Right lung (tissue), 10 donors: ENCODE data around the gene CCDC85C. TPM values are rescaled to one million over a fixed set of nuclear protein-coding genes. Genes with fewer than 3 reads are reported as not detected.
"Not testable (repeated sequence)": the region's sequence is repeated elsewhere in the genome, so short reads cannot be mapped to it uniquely, and the experiment has no call there.

Source experiments
- DNase-seq, 2 donors: peaks; one replicate each; pipeline ENCODE4 v3.0.0-alpha.2; 2013
- long read RNA-seq, 8 donors: transcript quantifications; one replicate each; lab custom pipeline, GENCODE V29; 2026
- polyA plus RNA-seq, 5 donors: library from polyadenylated mRNA; unstranded; fragments of 120-200 nt; gene quantifications; one replicate each; pipeline versions ENCODE4 v1.2.1 to v1.2.3, GENCODE V29; 2013; ENCODE audit warnings: inconsistent platforms in 1 of 5, low replicate concordance in 1 of 5; ENCODE audit not compliant: insufficient read length in 5 of 5, insufficient read depth in 1 of 5

CCDC85C gene
- 10 to 100 TPM in 3 of 5 donors, 1 to 10 TPM in 2; 6.4 to 17.5 (median 11.1) TPM for polyA plus RNA-seq
- long read RNA-seq, donor 1, full-length matches to known transcripts, result 4 of 64 reads
- long read RNA-seq, donor 1, partial matches to known transcripts, result 60 of 64 reads
- long read RNA-seq, donor 1, other reads (novel, unspliced or antisense), result 0 of 64 reads
- long read RNA-seq, donor 2, full-length matches to known transcripts, result 4 of 14 reads
- long read RNA-seq, donor 2, partial matches to known transcripts, result 10 of 14 reads
- long read RNA-seq, donor 2, other reads (novel, unspliced or antisense), result 0 of 14 reads
- long read RNA-seq, donor 3, partial matches to known transcripts, result 10 of 10 reads
- long read RNA-seq, donor 3, other reads (novel, unspliced or antisense), result 0 of 10 reads
- long read RNA-seq, donor 4, full-length matches to known transcripts, result 1 of 60 reads
- long read RNA-seq, donor 4, partial matches to known transcripts, result 53 of 60 reads
- long read RNA-seq, donor 4, other reads (novel, unspliced or antisense), result 6 of 60 reads
- long read RNA-seq, donor 5, full-length matches to known transcripts, result 1 of 1 reads
- long read RNA-seq, donor 5, partial matches to known transcripts, result 0 of 1 reads
- long read RNA-seq, donor 5, other reads (novel, unspliced or antisense), result 0 of 1 reads
- long read RNA-seq, donor 6, full-length matches to known transcripts, result 2 of 2 reads
- long read RNA-seq, donor 6, partial matches to known transcripts, result 0 of 2 reads
- long read RNA-seq, donor 6, other reads (novel, unspliced or antisense), result 0 of 2 reads
- long read RNA-seq, donor 7, full-length matches to known transcripts, result 2 of 2 reads
- long read RNA-seq, donor 7, partial matches to known transcripts, result 0 of 2 reads
- long read RNA-seq, donor 7, other reads (novel, unspliced or antisense), result 0 of 2 reads
- long read RNA-seq, donor 8, result 0 reads

DNA sequence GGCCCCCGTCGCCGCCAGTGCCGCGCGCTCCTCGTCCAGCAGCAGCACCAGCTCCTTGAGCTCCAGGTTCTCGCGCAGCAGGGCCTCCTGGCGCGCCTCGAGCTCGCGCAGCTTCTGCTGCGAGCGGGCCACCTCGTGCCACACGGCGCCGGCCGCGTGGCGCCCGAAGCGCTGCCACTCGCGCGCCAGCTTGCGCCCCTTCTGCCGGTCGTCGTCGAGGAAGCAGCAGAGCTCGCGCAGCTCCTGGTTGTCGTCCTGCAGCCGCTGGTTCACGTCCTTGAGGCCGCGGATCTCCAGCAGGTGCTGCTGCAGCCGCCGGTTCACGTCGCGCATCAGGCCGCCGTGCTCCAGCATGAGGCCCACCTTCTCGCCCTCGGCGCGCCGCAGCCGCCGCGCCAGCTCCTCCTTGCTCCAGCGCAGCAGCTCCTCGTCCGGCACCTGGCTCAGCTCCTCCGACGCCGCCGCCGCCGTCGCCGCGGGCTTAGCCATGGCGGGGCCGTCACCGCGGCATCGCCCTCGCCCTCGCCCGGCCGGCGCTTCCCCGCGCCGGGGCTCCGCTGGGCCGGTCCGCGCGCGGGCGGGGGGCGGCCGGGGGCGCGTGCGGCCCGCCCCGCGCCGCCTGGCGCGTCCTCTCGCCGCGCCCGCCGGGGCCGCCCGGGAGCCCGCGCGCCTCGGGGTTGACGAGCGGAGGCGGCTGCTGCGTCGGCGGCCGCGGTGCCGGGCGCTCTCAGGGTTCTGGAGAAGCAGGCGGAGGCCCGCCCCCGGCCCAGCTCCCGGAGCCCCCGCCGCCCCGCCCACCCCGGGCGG is at the start of gene CCDC85C:
TSS of gene CCDC85C (minus strand) at position 737 of the 807 bp plus-strand sequence. CDS start at position 489, 248 bp downstream.
- DNase-seq, result no peak

DNA sequence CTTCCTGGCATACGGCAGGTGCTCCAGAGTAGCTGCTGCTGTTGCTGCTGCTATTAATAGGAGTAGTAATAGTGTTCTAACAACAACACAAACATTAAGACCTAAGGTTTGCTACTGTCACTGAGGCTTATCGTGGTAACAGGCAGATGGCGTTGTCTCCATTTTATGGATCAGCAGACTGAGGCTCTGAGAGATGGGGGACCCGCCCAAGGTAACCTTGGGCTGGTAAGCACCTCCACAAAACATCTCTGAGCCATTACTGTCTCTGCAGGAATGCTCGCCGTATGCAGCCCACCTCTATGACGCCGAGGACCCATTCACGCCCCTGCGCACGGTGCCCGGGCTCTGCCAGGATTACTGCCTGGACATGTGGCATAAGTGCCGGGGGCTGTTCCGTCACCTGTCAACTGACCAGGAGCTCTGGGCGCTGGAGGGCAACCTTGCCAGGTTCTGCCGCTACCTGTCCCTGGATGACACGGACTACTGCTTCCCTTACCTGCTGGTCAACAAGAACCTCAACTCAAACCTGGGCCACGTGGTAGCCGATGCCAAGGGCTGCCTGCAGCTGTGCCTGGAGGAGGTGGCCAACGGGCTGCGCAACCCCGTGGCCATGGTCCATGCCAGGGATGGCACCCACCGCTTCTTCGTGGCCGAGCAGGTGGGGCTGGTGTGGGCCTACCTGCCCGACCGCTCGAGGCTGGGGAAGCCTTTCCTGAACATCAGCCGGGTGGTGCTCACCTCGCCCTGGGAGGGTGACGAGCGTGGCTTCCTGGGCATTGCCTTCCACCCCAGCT is 48.1 kb upstream of the CCDC85C start:
- no peak for DNase-seq

DNA sequence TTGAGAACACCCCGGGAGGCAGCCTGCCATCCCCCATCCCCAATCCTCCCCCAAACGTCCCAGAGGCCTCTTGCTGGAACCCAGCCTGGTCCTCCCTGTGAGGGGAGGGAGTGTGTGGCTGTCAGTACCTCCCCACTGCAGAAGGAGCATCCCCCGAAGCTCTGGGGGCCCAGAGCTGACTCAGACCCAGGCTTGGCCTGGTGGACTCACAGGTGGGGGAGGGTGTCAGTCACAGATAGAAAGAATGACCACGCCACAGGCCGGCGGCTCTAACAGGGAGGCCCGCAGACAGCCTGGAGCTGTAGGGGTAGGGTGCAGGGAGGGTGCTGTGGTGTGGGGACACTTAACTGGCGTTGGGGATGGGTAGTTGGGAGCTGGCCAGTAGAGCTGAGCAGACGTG is 46.2 kb upstream of the CCDC85C start:
- DNase-seq, result no peak

DNA sequence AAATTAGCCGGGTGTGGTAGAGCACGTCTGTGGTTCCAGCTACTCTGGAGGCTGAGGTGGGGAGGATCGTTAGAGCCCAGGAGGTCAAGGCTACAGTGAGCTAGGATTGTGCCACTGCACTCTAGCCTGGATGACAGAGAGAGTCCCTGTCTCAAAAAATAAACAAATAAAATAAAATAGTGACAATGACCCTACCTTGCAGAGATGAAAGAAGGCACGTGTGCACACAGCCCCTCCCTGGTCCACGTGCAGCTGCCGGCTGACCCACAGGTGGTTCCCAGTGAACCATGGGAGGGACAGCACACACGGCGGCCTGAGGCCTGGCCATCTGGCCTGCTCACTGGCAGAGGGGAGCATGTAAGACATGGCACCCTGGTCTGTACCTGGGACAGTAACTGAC is 45.6 kb upstream of the CCDC85C start:
- no peak for DNase-seq

DNA sequence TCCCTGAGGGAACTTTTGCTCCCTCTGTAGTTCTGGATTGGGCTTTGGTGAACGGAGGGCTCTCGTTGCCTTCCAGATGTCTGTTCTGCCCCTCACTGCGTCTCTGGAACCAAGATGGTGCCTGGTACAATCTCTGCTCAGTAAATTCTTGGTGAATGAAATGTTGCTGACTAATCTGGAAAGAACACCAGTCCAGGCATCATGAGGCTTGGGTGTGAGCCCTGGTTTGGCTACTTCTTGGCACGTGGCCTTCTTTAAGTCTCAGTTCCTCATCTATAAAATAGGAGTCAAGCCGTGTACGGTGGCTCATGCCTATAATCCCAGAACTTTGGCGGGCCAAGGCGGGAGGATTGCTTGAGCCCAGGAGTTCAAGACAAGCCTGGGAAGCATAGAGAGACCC is 45.2 kb upstream of the CCDC85C start:
- no peak for DNase-seq

DNA sequence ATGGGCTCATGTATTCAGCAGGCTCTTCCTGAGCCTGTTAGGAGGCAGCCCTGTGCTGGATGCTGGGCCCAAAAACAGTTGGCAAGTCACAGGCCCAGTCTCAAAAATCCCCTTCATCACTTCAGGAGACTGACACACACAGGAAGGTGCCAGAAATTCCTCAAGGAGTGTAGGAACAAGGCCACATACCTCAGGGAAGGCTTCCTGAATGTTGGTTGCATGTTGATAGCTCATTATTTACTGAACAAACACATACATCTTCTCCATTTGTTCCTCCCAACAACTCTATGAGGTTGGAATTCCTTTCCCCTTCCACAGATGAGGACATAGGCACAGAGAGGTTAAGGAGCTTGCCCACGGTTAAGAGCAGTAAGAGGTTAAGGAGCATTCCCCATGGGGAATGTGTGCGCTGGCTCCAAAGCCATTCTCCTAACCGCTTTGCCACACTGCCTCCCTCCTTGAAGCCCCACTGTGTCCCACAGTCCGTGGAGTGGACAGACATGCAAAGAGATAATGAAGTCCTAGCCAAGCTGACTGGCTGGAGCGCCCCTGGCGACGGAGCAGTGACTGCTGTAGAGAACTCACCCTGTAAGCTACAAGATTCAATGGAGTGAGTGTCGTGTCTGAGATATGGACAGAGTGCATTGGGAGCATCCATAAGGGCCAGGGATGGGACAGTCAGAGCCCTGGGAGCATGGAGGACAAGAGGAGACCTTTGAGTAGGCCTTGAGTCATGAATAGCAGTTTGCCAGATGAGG is 44.2 kb upstream of the CCDC85C start:
- no peak for DNase-seq

DNA sequence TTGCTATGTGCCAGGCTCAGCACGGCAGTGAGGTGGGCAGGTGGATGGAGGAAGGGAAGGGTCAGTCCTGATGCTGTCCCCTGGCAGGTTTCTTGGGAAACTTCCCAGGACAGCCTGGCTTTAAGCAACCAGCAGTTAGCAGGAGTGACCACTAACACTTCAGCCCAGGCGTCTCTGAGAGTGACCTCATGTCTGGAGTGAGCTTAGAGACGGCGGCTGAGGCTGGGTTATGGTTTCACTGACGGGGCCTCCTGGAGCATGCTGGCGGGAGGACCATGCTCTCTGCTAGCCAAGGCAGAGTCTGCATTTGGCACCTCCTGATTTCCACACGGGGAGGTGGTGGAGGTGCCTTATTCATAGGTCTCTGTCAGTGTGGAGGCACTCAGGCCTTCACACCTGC is 43.4 kb upstream of the CCDC85C start:
- DNase-seq, result no peak

DNA sequence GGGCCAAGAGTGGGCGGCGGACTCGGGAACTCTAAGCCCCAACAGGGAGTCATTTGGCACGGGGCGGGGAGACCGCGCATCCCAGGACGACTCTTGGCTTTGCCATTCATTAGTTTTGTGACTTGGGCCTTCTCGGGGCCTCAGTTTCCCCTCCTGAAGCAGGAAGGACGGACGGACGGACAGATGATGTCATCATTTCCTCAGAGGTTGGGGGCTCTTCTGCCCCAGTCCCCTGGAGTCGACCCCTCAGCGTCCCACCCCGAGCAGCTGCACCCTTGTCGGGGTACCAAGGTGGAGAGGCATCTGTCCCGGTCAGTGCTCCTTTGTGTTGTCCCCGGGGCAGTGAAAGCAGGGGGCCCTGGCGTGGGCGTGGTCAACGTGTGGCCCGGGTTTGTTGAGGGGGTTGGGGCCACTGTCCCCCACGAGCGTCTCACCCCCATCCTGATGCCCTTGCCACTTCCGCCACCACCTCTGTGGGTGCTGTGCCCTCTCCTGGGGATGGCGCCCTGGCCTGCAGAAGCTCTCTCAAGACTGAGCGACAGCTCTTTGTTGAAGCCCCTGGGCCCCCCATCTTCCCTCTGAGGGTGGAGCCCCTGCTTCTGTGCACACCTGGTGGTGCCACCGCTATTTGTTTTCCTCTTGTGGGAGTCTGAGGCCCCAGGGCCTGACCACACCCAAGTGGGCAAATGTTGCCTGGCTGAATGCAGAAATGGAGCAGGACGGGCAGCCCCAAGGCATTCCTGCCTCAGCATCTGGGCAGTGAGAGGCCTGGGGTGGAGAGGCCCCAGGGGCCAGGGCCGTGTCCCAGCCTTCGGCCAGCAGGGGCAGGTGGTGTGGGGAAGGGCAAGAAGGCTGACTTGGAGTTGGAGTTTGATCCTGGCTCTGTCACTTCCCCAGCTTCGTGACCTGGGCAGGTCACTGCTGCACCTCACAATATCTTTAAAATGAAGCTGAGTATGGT is 41.8 kb upstream of the CCDC85C start:
- no peak for DNase-seq

DNA sequence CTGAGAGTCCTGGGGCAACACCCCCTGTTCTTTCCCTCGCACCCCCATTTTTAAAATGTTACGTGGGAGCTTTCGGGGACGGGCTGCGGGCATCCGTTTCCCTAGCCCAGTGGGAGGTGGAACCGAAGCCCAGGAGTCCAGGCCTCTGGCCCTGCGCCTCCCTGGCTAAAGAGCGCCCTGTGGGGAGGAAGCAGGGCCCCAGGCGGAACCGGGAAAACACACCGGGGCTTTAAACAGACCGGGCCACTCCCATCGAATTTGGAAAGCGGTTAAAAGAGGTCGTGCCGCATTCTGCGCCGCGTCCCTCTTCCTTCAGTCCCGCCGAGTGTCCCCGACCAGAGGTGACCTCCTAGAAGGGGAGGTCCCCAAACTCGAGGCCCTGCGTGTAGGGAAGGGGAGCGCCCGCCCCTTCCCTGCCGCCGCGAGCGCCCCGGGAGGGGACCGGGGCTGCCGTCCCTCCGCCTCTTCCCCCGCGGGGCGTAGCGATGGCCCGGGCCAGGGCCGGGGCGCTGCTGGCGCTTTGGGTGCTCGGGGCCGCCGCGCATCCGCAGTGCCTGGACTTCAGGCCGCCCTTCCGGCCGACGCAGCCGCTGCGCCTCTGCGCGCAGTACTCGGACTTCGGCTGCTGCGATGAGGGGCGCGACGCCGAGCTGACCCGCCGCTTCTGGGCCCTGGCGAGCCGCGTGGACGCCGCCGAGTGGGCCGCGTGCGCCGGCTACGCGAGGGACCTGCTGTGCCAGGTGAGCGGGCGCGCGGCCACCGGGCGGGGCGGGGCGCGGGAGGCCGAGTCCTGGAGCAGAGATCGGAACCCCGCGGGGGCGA is 40.9 kb upstream of the CCDC85C start, which contains the start of gene HHIPL1:
TSS of gene HHIPL1 (plus strand) at position 407 of the 822 bp plus-strand sequence. CDS start at position 486, 79 bp downstream.
- DNase-seq, result peak; percentile 33 to 42

DNA sequence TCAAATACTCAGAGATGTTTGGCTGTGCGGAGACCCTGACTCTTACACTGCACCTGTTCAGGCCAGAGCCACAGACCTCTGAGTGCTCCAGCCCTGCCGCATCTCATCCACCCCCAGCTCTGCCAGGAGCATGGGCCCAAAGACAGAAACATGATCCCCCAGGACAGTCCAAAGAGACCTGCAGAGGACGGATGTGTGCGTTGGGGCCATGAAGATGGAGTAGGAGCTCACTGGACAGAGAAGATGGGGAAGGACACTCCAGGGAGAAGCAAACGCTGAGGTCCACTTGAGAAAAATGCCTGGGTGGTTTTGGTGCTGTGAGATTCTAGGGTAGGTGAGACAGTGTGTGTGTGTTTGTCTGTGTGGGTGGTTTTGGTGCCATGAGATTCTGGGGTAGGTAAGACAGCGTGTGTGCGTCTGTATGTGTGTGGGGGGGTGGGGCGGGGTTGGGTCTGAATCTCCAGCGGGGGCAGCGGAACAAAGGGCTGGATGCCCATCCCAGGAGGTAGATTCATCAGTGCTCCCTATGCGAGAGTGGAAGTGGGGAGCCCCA is 40.1 kb upstream of the CCDC85C start:
- no peak for DNase-seq

DNA sequence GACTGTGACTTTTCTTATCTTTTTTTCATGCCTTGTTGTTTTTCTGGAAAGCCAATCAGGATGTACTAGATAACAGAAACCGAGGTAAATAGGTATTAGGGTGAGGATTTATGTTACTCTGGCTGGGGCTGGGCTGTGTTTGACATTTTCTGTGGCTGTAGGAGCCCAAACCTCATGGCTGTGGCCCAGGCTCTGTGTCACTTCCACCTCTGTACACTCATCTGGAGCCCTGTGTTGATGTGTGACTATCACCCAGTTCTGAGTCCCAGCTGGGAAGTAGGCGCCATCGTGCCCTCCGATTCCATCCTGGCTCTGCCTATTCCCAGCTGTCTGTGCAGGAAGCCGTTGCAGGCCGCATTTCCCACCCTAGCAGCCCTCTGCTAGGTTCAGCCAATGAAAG is 39.3 kb upstream of the CCDC85C start:
- no peak for DNase-seq

DNA sequence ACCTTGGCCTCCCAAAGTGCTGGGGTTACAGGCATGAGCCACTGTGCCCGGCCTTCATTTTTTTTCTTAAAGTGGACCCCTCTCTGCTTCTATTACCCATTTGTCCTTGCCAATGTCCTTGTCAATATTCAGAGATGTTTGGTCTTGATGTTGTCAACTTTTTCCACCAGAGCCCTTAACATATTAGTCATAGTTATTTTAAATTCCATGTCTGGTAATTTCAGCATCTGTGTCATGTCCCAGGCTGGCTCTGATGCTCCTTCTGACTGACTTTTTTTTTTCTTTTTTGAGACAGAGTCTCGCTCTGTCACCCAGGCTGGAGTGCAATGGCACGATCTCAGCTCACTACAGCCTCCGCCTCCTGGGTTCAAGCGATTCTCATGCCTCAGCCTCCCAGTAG is 38.8 kb upstream of the CCDC85C start:
- DNase-seq, result not testable (repeated sequence)

DNA sequence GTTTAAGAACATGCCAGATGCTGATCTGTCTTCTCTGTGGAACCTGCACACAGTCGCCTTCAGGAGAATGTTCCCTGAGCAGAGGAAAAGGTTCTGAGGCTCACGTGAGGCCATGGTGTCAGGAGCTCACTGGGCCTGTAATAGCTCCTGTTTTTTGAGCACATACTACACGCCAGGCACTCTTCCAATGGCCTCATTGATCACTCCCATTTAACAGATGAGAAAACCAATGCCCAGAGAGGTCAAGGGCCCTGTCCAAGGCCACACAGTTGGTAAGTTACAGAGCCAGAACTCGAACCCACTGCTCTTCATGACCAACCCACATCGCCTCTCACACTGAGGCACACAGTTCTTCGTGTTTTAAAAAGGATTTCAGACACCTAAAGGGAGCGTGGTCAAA is 33.6 kb upstream of the CCDC85C start:
- DNase-seq, result no peak

DNA sequence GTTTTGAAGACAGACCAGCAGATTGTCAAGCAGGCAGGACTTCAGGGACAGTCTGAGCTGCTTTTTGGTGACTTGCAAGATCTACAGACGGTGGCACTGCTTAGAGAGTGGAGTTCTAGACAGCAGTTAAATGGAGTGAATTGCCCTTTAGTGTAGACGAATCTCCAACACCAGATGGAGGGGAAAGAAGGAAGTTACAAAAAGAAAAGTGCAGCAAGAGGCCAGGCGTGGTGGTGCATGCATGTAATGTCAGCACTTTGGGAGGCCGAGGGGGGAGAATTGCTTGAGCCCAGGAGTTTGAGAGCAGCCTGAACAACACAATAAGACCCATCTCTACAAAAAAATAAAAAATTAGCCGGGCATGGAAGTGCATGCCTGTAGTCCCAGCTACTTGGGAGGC is 32.5 kb upstream of the CCDC85C start:
- no peak for DNase-seq

DNA sequence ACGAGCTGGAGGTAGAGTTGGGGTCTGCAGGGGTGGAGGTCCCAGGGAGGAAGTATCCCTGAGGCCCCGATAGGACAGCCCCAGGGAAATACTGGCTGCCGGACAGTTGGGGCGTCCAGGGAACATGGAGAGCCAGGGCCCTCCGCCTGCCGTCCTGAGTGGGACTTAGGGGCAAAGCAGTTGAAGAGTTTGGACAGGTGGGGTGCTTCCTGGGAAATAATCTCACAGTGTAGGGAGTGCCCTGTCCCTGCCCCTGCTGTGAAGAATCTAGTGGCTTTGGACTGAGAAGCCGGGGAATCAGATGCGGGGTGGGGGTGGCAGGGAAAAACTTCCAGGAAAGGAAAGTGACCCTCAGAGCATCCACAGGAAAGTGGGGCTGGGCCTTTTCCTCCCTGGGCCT is 31.1 kb upstream of the CCDC85C start:
- no peak for DNase-seq

DNA sequence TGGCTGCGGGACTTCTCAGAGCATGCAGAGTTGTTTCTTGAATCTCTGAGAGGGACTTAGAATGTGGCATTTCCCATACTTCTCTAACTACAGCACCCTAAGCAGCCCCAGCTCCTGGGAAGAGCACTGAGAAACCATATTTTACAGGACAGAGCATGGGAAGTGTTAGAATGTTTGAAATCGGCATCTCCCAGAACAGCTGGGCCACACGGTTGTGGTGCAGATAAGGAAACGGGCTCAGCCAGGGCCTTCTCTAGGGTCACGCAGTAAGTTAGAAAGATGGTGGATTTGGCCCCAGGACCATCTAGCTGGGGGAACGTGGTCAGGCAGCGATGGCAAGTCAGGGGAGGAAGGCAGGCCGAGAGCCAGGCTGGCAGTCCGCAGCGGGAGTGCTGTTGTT is 30.4 kb upstream of the CCDC85C start:
- DNase-seq, result no peak

DNA sequence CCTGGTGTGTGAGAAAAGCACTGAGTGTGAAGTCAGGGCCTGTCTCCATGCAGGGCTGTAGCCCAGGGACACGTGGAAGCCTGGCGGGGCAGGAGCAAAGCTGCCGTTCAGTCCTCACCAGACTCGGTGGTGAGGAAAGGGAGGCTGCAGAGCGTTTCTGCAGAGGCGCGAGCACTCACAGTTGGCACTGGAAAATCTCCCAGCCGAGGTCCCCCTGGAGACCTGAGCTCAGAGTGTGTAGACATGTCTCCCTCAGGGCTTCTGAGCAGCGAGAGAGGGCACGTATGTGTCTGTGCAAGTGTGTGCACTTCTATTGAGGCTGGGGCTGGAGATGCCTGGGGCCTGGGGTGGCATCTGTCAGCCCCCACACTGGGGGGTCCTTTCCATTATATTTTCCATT is 29.9 kb upstream of the CCDC85C start:
- no peak for DNase-seq

DNA sequence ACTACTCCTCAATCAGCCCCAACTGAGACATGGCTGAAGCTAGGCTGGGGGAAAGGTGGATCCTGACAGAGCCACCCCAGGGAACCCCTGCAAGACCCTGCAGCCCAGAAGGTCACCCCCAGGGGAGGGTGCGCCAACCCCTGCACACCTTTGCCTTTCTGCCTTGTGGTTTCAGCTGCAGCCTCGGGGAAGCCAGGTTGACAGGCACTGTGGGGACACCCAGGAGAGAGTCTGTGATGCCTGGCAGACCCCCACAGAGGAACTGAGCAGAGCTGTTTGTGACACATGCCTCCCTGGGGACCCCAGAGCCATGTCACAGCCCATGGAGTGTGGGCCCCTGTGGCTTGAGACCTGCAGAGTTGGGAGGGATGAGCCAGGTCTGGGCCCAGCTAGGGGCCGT is 29.1 kb upstream of the CCDC85C start:
- no peak for DNase-seq
